ENCODE measurements around the gene ARHGAP31.
"Not testable (repeated sequence)": the region's sequence is repeated elsewhere in the genome, so short reads cannot be mapped to it uniquely, and the experiment has no call there.

The ARHGAP31 gene

DNA sequence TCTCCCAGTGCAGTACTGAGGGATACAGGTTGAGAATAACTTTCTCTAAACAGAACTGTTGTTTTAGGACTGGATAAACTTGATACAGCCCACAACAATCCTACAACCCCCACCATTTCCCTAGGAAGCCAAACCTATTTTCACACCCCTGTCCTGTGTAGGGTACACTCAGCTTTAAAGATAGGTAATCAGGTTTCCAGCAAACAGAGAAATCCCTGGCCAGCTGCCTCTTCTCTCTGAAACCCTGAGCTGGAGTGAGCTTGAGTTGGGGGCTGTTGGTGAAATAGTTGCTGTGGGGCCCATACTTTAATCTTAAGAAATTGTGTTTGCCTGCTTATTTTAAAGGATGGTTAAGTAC is 22.1 kb downstream of the ARHGAP31 start:
- no peak for DNase-seq (ENCODE audit: low read depth, low spot score)
- H3K27ac ChIP-seq, result no peak overlapping the region

- no peak for DNase-seq (ENCODE audit: low read depth, low spot score)
- H3K27ac ChIP-seq, result no peak overlapping the region
Measured at GRCh38 chr3:119318876-119319275, 24.7 kb downstream of the ARHGAP31 start.

DNA sequence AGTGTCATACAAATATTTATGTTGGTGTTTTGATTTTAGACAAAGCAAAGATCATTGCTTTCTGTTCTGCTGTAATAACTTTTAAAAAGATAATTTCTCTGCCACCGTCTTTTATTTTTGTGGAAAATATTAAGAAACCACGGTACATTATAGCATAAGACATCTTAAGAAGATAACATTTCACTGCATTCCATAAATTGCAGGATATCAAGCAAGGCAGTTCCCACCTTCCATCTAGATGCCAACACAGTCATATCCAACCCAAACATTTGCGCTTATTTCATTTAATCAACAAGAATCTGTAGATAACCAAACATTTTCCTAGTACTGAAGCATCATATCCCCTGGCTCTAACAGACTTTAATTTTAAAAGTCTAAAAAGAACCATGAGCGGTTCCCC is 25.1 kb downstream of the ARHGAP31 start:
- H3K27ac ChIP-seq, result no peak overlapping the region
- no peak for DNase-seq (ENCODE audit: low read depth, low spot score)

DNA sequence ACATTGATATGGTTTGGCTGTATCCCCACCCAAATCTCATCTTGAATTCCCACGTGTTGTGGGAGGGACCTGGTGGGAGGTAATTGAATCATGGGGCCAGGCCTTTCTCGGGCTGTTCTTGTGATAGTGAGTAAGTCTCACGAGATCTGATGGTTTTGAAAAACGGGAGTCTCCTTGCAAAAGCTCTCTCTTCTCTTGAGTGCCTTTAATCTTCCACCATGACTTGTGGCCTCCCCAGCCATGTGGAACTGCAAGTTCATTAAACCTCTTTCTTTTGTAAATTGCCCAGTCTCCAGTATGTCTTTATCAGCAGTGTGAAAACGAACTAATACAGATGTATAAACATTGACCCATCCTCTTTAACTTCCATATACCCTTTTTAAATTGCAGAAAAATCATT is 26.6 kb downstream of the ARHGAP31 start:
- H3K27ac ChIP-seq; DNase-seq (ENCODE audit: low read depth, low spot score): not testable (repeated sequence)

DNA sequence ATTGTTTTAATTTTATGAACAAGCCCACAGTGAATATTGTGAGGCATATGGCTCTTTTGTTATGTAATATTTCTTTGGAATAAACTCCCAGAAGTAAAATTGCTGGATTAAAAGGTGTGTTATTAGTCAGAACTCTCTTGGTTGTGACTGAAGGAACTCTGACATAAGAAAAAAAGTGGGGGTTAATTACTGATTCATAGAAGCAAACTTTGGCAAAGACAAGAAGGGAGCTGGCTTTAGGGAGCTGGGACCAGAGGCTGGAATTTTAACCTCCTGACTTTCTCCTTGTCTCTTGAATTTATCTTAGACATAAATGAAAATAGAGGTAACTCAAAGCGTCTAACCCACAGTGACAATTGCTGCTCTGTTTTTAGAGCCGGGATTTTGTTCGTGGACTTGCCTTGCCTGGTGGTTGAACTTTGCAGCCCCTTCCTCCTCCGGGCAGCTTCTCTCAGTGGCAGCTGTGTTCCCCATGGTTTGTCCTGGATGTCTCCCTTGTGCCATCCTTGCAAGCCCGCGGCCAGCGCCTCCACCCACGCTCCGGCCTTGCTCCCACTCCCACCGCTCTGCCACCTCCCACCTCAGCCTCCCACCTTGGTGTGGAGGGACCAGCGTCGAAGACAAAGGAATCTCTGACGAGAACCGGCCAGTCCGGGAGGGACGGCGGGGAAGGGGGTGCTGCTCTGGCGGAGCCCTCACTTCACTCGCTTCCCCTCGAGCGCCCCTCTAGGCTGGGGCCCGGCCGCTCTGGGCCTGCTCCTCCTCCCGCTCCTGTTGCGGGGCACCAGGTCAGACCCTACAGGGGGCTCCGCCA is 28.0 kb downstream of the ARHGAP31 start:
- no peak for DNase-seq (ENCODE audit: low read depth, low spot score)
- H3K27ac ChIP-seq, result peak overlapping the region; percentile 74

GRCh38 chr3:119322835-119323722 is 28.9 kb downstream of the ARHGAP31 start:
- no peak for DNase-seq (ENCODE audit: low read depth, low spot score)
- peak overlapping the region; percentile 74 for H3K27ac ChIP-seq

- peak overlapping the region; percentile 74 for H3K27ac ChIP-seq
- DNase-seq (ENCODE audit: low read depth, low spot score), result no peak
Measured at GRCh38 chr3:119323723-119324085, 29.5 kb downstream of the ARHGAP31 start.

DNA sequence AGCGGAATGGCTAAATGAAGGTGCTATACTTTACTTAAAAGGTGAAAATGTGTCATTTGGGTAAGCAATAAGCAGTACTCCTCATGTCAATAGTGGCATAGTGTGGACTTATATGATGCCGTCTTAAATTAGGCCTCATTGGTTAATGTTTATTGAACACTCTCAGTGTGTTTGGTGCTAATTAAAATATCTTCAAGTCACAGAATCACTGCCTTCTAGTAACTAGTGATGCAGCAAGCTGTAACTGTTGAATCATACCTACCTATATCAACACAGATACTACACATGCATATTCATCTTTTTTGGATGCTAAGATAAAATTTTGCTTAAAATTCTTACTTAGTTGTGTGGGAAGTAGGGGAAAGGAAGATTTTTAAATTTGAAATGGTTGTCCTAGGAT is 30.7 kb downstream of the ARHGAP31 start:
- no peak for DNase-seq (ENCODE audit: low read depth, low spot score)
- no peak overlapping the region for H3K27ac ChIP-seq

DNA sequence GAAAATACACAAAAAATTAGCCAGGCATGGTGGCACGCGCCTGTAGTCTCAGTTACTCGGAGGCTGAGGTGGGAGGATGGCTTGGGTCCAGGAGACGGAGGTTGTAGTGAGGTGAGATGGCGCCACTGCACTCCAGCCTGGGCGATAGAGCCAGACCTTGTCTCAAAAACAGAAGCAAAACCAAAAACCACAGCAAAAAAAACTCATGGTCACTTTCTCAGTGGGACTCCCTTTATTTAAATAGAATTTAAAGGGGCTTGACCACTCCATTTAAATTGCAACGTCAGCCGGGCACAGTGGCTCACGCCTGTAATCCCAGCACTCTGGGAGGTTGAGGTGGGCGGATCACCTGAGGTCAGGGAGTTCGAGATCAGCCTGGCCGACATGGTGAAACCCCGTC is 32.8 kb downstream of the ARHGAP31 start:
- no peak overlapping the region for H3K27ac ChIP-seq

GRCh38 chr3:119329551-119329950 is 35.4 kb downstream of the ARHGAP31 start:
- H3K27ac ChIP-seq, result no peak overlapping the region
- DNase-seq (ENCODE audit: low read depth, low spot score), result no peak

More for the DNA sequence above, 32.8 kb downstream of the ARHGAP31 start:
- no peak for DNase-seq (ENCODE audit: low read depth, low spot score)

DNA sequence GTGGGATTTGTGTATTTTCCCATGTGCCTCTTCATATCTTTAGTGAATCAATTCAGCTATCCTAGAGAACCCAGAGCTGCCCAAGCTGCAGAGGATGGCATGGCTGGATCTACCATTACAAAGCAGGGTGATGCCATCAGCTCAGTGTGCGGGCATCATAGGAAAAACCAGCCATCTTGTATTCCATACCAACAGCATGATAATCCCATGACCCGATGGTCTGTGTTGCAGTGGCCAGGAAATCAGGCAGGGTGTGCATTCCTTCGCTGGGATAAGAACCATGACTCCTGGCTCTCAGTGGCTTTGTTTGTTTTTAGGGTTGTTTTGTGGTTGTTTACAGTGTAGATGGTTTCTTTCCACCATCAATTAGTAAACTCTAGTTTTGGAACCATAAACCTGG is 36.0 kb downstream of the ARHGAP31 start:
- H3K27ac ChIP-seq, result no peak overlapping the region
- no peak for DNase-seq (ENCODE audit: low read depth, low spot score)

DNA sequence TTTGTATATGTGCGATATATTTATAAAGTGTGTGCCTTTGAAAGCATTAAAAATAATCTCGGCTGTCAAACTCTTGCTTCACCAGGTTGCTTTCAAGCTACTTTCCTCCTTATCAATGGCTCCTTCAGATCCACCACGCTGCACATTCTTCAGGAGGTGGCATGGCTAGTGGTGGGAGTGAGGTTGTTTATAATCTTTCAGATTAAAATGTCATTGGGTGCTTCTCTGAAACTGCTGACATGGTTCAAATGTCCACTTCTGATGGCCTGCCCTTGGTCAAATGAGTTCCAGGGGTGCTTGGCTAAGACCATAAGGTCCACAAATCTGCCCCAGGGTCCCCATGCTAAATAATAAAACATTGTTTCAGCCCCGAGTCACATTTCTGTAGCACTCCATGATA is 36.7 kb downstream of the ARHGAP31 start:
- H3K27ac ChIP-seq, result no peak overlapping the region
- no peak for DNase-seq (ENCODE audit: low read depth, low spot score)

DNA sequence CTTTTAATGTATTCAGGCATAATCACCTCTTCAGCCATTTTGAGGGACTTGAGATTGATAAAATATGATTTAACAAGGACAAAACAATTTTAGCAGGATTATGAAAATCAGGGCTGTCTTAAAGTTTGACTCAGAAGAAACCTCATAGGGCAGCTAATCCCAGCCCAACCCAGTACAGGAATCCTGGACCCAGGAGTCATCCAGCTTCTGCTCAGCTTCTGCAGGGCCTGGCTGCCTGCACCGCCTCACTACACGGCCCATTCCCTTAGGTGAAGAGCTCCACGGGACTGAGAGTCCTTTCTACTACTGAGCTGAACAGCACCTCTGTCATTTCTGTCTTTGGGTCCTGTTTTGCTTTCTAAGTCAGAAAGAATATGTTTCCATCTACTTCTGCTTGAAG is 37.5 kb downstream of the ARHGAP31 start:
- no peak for DNase-seq (ENCODE audit: low read depth, low spot score)
- no peak overlapping the region for H3K27ac ChIP-seq

DNA sequence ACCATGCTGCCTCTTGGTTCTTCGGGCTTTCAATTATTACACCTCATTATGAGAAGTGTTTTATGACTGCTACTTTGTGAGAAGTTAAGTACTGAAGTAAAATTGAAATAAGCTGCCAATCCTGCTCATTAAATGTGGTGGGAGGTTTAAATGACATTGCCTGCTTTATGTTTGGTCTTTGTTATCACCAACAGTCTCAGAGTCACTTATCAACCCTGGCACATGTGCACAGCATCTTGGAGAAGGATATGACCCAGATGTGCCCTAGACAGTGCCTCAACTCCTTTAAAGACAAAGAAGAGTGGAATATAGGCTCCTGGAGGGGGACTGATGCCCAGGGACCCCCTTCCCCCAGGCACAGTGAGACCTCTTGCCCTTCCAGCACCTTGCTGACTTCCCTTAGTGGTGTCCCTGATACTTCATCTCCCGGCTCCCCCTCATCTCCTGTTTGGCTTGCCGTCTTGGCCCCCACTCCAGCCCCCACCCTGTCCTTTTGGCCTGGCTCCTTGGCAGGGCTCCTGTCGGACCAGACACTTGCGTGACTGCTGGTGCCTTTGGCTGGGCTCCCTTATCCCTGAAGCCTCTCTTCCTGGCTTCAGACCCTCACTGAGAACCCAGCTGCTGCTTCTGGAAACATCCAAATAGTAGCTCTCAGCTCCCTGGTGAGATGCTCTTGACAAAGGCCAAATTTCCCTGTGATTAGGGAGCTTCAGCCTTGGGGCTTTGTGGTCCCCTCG is 39.8 kb downstream of the ARHGAP31 start:
- no peak overlapping the region for H3K27ac ChIP-seq
- DNase-seq (ENCODE audit: low read depth, low spot score), result no peak

DNA sequence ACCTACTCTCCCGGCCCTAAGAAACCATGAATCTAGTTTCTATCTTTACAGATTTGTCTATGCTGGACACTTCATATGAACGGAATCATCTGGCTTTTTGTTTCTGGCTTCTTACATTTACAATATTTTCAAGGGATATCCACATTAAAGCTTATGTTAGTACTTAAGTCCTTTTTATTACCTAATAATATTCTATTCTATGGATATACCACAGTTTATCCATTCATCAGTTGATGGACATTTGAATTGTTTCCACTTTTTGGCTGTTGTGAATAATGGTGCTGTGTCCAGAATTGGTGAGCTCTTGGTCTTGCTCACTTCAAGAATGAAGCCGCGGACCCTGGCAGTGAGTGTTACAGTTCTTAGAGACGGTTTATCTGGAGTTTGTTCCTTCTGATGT is 42.6 kb downstream of the ARHGAP31 start:
- H3K27ac ChIP-seq, result no peak overlapping the region
- DNase-seq (ENCODE audit: low read depth, low spot score), result no peak

GRCh38 chr3:119337407-119337806 is 43.2 kb downstream of the ARHGAP31 start:
- DNase-seq (ENCODE audit: low read depth, low spot score); H3K27ac ChIP-seq: not testable (repeated sequence)

DNA sequence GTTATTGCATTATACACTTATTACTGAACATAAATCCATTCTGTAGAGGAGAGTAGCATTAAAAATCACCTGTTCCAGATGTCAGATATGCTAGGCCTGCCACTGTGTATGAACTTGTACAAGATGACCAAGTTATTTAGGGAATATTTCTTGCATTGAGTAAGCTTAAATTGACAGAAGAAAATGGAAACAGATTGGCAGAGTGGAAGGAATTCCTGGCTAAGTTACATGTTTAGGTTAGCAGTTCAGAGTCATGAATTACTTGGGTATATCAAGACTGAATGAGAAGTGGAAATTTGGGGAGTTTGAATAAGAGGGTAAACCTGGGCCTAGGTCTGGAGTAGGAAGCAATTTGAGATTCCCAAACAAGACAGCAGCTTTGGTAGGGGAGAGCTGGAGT is 44.6 kb downstream of the ARHGAP31 start:
- no peak for DNase-seq (ENCODE audit: low read depth, low spot score)
- no peak overlapping the region for H3K27ac ChIP-seq

DNA sequence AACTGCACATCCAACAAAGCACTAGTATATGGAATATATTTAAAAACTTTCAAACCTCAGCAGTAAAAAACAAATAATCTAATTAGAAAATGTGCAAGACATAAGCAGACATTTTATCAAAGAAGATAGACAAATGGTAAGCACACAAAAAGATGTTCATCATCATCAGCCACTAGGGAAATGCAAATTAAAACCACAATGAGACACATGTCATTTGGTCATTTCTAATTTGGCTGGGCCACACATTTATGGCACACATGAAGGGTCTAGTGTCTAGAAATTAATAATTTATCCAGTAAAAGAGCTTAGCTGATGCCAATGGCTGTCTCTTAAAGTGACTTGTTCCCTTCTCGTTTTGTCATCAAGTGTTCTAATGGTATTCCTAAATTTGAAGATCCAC is 45.8 kb downstream of the ARHGAP31 start:
- no peak for DNase-seq (ENCODE audit: low read depth, low spot score)
- H3K27ac ChIP-seq, result no peak overlapping the region

- no peak for DNase-seq (ENCODE audit: low read depth, low spot score)
- H3K27ac ChIP-seq, result no peak overlapping the region
Measured at GRCh38 chr3:119340446-119340845, 46.3 kb downstream of the ARHGAP31 start.

GRCh38 chr3:119342176-119342575 is 48.0 kb downstream of the ARHGAP31 start:
- no peak for DNase-seq (ENCODE audit: low read depth, low spot score)
- H3K27ac ChIP-seq, result no peak overlapping the region

DNA sequence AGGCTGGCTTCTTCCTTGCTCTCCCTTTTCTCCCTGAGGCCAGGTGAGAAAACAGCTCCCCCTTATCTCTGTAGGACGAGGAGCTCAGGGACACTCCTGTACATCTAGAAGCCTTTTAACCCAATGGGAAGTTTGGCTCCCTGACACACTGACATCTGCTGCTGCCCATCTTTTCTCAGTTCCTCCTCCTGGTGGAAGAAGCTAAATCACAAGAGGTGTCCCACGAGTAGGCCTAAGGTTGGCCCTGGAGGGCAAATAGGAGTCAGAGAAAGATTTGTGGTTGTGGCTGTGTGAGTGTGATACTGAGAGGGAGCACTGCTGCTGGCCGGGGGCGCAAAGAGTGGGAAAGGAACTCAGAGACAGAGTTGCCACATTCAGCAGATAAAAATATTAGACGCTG is 49.5 kb downstream of the ARHGAP31 start:
- no peak for DNase-seq (ENCODE audit: low read depth, low spot score)

More for the DNA sequence above, 49.5 kb downstream of the ARHGAP31 start:
- no peak overlapping the region for H3K27ac ChIP-seq

Data from epithelial cell of prostate (primary cell).